NCI-H510A (cell line): Measurements from ENCODE around the gene NR1H2.
A peak's percentile ranks its signal among the peaks of the same experiment; 100 is the strongest.
"Not testable (repeated sequence)": the region's sequence is repeated elsewhere in the genome, so short reads cannot be mapped to it uniquely, and the experiment has no call there.

Source experiments
- DNase-seq: peaks from one replicate; lab custom pipeline; 2025; lab: John Stamatoyannopoulos, UW

NR1H2 gene

GRCh38 chr19:50344661-50345318, 31.5 kb upstream of the NR1H2 start:
- no peak for DNase-seq

DNA sequence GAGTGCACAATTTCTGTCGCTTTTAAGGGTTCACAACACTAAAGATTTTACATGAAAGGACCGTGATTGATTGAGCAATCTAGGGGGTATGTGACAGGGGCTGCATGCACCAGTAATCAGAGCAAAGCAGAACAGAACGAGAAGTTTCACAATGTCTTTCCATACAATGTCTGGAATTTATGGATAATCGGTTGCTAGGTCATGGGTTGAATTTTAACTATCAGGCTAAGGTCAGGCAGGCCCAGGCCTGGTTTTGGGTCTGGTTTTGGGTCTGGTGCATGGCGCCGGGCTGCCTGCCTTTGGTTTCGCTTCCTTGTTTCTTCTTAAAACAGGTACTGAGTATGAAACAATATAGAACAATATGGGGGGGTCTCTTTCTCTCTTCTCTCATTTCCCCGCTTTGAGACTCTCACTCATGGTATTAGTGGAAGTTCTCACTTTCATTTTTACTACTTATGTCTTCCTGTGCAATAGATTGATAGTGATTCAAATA, 29.1 kb upstream of the NR1H2 start:
- not testable (repeated sequence) for DNase-seq

DNA sequence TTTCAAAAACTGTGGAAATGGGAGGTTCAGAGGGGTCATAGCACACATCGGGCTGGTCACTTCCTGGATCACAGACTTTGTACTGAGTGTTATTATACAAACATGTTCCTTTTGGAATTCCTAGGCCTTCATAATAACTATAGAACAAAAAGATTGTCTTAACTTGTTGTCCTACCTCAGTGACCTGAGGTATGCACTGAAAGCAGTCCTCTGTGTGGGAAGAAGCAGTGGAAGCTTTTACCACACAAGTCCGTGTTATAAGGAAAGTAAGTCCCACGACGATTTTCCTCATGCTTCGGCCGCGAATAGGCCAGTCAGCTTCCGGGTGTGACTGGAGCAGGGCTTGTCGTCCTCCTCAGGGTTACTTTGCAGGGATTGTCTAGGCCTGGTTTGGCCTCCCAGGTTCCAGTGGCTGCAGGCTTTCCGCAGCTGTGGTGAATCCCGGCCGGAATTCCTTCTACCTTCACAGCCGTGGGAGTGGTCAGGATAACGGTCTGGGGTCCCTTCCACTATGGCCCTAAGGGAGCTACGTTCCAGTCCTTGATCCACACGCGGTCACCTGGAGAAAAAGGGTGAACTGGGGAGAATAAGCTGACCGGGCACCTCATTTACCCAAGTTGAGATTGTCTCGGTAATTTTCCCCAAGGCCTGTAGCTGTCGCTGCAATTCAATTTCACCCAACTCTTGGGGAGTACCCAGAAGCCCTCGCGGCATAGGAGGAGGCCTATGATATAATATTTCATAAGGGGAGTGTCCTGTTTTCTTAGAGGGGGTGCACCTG, 26.8 kb upstream of the NR1H2 start:
- no peak for DNase-seq

- no peak for DNase-seq
Measured at GRCh38 chr19:50352242-50352641, 24.0 kb upstream of the NR1H2 start.

DNA sequence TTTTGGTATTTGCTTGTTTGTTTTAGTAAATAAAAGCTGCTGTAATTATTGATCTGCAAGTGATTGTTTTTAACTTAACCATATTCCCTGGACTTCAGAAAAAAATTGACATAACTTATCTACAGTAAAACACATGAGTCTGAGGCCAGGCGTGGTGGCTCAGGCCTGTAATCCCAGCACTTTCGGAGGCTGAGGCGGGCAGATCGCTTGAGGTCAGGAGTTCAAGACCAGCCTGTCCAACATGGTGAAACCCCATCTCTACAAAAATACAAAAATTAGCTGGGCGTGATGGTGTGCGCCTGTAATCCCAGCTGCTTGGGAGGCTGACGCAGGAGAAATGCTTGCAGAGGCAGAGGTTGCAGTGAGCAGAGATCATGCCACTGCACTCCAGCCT, 22.8 kb upstream of the NR1H2 start:
- DNase-seq: not testable (repeated sequence)

DNA sequence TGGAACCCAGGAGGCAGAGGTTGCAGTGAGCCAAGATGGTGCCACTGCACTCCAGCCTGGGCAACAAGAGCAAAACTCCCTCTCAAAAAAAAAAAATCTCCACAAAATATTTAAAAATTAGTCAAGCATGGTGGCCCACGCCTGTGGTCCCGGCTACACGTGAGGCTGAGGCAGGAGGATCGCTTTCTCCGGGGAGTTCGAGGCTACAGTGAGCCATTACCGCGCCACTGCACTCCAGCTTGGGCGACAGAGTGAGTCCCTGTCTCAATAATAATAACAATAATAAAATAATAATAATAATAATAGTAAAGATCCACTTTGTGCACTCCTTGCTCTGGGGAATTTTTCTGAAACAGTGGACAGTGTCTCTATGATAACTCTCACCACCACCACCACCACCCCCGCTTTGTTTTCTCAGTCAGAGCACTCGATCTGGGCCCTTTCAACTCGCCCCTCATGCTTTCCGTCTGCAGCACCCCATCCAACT, 19.5 kb upstream of the NR1H2 start:
- no peak for DNase-seq

DNA sequence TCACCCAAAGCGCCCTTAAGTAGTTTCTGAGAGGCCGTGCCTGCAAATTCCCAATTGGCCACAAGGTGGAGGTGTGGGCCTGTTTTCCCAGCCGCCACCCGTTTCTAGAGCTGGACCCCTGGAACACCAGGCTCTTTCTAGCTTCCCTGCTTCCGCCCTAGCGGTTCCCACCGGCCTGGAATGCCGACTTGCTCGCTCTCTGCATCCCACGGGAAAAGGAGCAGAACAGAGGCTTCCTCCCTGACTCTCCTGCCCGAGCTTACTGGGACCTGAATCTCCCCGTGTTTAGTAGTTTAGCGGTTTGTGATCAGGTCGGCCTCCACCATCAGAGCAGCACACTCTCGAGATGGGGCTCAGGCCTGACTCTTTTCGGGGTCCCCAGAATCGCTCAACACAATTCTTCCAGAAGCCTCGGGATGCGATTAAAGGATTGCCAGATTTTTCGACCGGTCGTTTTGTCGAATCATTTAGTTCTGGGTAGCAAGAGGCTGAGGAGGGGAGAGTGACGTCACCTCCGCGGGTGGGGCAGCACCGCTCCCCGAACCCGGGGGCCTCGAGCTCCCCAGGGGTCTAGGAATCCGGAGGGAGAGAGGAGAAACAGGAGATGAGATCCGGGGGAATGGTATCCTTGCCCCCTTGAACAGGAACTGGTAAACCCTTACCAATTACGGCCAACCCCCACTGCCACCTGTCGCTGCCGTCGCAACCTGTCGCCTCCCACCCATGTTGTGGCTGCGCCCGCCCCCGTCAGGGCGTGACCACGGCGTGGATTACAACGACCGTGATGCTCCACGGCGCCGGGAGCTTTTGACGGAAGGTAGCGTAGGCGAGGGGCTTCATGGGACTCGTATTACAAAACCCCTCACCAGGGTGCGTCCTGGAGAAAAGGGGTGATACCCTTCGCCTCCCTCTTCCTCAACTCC, 18.8 kb upstream of the NR1H2 start:
- DNase-seq: no peak

GRCh38 chr19:50358483-50359327, 17.6 kb upstream of the NR1H2 start:
- DNase-seq: no peak

DNA sequence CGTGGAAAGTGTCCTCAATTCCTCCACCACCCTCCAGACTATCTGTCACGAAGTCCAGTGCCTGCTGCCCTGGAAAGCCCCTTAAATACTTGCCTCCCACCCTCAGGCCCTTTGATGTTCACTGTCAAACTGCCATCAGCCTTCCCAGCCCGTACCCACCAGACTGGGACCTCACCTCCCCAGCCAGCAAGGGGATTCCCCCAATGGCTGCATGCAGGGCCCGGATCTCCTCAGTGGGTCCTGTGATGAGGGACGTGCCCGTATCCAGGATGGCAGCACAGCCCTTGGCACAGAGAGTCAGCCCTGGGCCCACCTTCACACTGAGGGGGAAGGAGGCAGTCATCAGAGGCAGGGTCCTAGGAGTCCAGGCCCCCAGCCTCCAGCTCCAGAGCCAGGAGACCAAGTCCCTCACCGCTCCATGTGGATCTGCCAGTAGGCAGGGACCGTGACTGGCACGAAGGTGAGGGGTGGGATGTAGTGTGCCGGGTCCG, 16.9 kb upstream of the NR1H2 start:
- no peak for DNase-seq

GRCh38 chr19:50361290-50362029, 14.8 kb upstream of the NR1H2 start:
- no peak for DNase-seq

DNA sequence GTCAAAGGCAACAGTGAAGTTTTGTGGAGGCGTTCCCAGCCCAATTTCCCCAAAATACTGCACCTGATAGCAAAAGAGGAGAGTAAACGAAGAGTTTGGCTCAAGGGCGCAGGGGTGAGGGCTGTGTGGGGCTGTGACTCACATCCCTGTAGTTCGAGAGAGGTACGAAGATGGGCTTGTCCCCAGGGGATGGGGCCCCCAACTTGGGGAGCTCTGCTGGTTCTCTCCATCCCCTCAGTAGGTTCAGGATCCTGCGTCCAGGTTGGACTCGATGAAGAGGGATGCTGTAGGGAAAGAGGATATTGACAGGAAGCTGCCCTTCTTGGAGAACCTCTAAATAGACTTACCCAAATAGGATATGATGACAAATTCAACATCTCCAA, 14.2 kb upstream of the NR1H2 start:
- DNase-seq: no peak

GRCh38 chr19:50362656-50363424, 13.4 kb upstream of the NR1H2 start:
- no peak for DNase-seq

GRCh38 chr19:50365434-50366306, 10.6 kb upstream of the NR1H2 start, which contains the start of gene NAPSA:
Gene NAPSA (minus strand): TSS chr19:50365639. CDS start chr19:50365621, 18 bp downstream.
- DNase-seq: no peak

DNA sequence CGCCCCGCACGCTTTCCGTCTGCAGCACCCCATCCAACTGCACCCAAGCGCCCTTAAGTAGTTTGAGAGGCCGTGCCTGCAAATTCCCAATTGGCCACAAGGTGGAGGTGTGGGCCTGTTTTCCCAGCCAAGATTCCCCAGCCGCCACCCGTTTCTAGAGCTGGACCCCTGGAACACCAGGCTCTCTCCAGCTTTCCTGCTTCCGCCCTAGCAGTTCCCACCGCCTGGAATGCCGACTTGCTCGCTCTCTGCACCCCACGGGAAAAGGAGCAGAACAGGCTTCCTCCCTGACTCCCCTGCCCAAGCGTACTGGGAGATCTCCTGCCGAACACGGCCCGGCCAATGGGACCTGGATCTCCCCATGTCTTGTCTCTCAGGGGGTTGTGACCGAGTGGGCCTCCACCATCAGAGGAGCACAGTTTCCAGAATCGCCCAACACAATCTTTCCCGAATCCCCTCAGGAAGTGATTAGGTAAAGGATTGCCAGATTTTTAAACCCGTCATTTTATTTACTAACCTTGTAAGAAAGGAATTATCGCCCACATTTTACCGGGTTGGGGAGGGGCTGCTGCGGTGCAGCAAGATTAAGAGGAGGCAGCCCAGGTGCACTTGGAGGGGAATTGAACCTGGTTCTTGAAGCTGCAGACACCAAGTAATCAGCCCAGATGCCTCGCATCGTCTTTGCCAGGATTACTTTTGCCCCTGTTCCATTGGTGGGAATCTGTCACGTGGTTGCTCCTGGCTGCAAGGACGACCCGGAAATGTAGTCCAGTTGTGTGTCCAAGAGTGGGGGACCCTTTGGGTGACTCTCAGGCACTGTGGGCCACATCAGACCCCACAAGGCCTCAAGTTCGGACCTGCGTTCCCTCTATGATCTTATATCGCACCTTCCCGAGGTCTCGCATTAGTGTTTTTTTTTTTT, 7.3 kb upstream of the NR1H2 start:
- DNase-seq: peak; percentile 10

- no peak for DNase-seq
Measured at GRCh38 chr19:50371914-50372475, 4.3 kb upstream of the NR1H2 start.

- no peak for DNase-seq
Measured at GRCh38 chr19:50377051-50377461, 799 bp downstream of the NR1H2 start.

GRCh38 chr19:50377517-50377916, 1.3 kb downstream of the NR1H2 start:
- no peak for DNase-seq
